IPS DF 6.9 (cell line): ENCODE data around the gene NF2.

Source experiments
- DNase-seq: peaks from one replicate; pipeline ENCODE4 v3.0.0-alpha.2; 2013; ENCODE audit warnings: low read depth, low spot score
- H3K27ac ChIP-seq: one replicate; pipeline ENCODE4 v1.5.1; 2013; ENCODE audit warnings: low read length, control low read depth
- H3K27me3 ChIP-seq: 2 replicates; pipeline ENCODE4 v1.6.1; 2013; ENCODE audit warnings: mild to moderate bottlenecking, low read length; ENCODE audit not compliant: control insufficient read depth, insufficient read depth
- H3K36me3 ChIP-seq: 2 replicates; pipeline ENCODE4 v1.6.1; 2013; ENCODE audit warnings: low read length; ENCODE audit not compliant: control insufficient read depth, insufficient read depth
- H3K4me1 ChIP-seq: 2 replicates; pipeline ENCODE4 v1.6.1; 2013; ENCODE audit warnings: low read length; ENCODE audit not compliant: control insufficient read depth, insufficient read depth
- H3K4me3 ChIP-seq: 2 replicates; pipeline ENCODE4 v1.5.1; 2013; ENCODE audit warnings: mild to moderate bottlenecking, low read length
- H3K9me3 ChIP-seq: 2 replicates; pipeline ENCODE4 v1.6.1; 2013; ENCODE audit warnings: low read length, inconsistent platforms; ENCODE audit not compliant: control insufficient read depth, insufficient read depth
- WGBS: extraction: QIAGEN DNeasy Blood & Tissue Kit; methylation state at CpG from one replicate; pipeline ENCODE4 v1.1.7; 2013; ENCODE audit warnings: mixed read lengths, missing lambda C conversion rate; ENCODE audit not compliant: insufficient read length, insufficient coverage; 5-methylcytosine and 5-hydroxymethylcytosine counted together

NF2 gene

DNA sequence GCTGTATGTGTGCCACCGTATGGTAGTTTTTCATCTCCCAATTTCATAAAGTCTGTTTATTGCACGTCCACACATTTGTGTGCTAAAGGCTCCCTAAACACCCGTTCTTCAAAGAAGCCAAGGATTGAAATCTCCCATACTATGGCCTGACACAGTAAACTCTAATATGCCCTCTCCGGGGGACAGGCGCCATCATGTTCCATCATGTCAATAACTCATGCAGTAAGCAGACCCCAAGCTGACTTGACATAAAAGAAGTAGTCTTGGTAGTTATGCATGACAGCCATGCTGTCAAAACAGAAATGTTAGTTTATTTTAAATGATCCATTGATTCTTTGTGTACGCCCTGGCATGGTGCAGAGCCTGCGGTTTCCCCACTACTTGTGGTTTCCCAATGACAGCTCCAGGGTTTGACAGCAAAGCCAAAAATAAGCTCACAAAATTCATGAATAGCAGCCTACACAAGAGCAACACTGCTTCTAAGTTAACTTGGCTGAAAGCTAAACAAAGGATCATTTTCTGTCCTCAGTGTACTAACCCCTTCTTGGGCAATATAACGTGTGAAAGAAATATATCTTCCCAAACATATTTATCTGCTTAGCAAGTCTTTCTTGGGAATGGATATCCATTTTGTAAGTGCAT is 59.9 kb downstream of the NF2 start:
- Histone ChIP-seq H3K4me3 (no peak overlapping the region), H3K27me3 (no peaks in the 10 kb centered on the region)
- WGBS, result no CpG with 5 or more reads among the region's 8 CpGs

DNA sequence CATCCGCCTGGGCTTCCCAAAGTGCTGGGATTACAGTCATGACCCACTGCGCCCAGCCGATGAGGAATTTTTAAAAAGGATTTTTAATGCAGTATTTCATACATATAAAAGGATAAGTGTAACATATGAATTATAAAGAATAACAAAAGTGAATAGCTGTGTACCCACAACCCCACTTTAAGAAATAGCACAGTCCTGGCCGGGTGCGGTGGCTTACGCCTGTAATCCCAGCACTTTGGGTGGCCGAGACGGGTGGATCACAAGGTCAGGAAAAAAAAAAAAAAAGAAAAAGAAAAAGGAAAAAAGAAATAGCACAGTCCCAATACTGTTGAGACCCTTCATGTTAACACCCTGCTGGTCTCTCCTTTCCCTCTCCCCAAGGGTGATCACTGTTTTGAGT is 62.1 kb downstream of the NF2 start:
- no CpG with 5 or more reads among the region's 8 CpGs for WGBS
- DNase-seq, result no peak

More for the DNA sequence above, 59.9 kb downstream of the NF2 start:
- Histone ChIP-seq H3K9me3 (no peaks in the 10 kb centered on the region), H3K36me3 (0 out of 2 replicates have a peak, but pooled peaks cover 2% of the 10 kb centered on the region), H3K27ac (no peak overlapping the region), H3K4me1 (no peaks in the 10 kb centered on the region)
- DNase-seq, result no peak

DNA sequence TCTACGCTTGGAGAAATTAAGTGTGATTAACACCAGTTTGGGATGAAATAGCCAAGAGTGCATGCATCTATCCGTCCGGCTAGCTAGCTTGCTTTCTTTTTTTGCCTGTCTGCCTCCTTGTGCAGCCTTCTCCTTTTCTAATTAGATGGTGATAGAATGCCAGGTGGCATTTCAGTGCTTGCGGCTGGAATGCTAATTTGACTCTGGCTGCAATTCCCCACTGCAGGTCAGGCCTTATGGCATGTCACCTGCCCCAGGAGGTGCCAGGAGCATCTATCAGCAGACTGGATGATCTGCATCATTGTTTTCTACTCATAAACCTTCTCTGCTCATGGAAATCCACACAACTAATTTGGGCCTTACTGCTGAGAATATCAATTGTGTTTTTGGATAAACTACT is 65.2 kb downstream of the NF2 start:
- no peak overlapping the region for H3K4me3 ChIP-seq
- no peaks in the 10 kb centered on the region for H3K4me1 ChIP-seq
- no peaks in the 10 kb centered on the region for H3K27me3 ChIP-seq
- peaks cover 3% of the 10 kb centered on the region; the same call in 1 of the 2 replicates for H3K36me3 ChIP-seq
- no peak for DNase-seq
- no CpG with 5 or more reads among the region's 4 CpGs for WGBS
- H3K9me3 ChIP-seq, result no peaks in the 10 kb centered on the region
- H3K27ac ChIP-seq, result no peak overlapping the region

More for the DNA sequence above, 62.1 kb downstream of the NF2 start:
- no peaks in the 10 kb centered on the region for H3K27me3 ChIP-seq
- no peaks in the 10 kb centered on the region for H3K9me3 ChIP-seq
- H3K4me1 ChIP-seq, result no peaks in the 10 kb centered on the region
- H3K27ac ChIP-seq, result no peak overlapping the region
- 0 out of 2 replicates have a peak, but pooled peaks cover 4% of the 10 kb centered on the region for H3K36me3 ChIP-seq
- H3K4me3 ChIP-seq, result no peak overlapping the region

DNA sequence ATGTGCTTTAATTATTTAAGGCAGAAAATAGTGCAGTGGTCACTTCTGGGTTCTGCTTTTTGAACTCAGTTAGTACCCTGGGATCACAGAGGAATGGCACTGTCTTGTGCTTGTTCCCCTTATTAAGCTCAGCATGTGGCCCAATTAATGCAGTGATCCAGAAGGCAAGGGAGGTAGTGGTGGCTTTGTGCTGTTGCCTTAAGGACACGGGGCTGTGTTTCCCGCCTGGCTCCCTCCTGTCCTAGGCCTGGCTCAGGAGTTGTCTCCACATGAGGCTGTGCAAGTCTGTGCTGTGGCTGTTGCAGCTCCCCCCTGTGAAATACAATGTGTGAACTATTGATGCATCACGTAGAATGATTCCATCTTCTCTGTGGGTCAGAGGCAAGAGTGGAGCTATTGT is 67.2 kb downstream of the NF2 start:
- H3K27me3 ChIP-seq, result no peaks in the 10 kb centered on the region
- no peaks in the 10 kb centered on the region for H3K9me3 ChIP-seq
- H3K36me3 ChIP-seq, result peaks cover 13% of the 10 kb centered on the region
- H3K4me1 ChIP-seq, result no peaks in the 10 kb centered on the region
- DNase-seq, result no peak
- no CpG with 5 or more reads among the region's 3 CpGs for WGBS
- no peak overlapping the region for H3K27ac ChIP-seq
- H3K4me3 ChIP-seq, result no peak overlapping the region

DNA sequence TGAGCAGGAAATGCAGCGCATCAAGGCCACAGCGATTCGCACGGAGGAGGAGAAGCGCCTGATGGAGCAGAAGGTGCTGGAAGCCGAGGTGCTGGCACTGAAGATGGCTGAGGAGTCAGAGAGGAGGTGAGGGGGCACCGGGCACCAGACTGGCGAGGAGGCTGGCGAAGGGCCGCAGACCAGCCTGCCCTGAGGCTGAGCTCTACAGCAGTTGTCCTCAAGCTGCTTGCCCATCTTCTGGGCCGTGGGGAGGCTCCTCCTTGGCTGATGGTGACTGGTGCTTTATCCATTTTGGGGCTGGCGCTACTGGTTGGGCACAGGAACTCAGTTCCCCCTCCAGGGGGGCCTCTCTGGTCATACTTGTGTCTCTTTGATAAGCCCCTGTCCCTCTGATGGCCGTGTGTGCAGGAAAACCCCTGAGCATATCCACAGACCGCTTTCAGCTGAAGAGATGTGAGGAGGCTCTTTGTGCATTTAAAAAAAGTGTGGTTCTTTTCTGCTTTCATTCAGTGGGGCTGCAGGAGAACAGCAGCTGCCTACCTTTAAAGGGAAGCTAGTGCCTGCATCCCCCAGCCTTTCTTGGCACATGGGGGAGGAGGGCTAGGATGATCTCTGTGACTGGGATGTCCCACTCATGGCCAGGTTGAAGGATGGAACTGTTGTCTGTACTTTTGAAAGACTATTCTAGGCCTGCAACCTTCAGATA is 70.1 kb downstream of the NF2 start:
- no CpG with 5 or more reads among the region's 14 CpGs for whole genome bisulfite sequencing
- no peaks in the 10 kb centered on the region for H3K9me3 ChIP-seq
- no peak overlapping the region for H3K27ac ChIP-seq
- no peaks in the 10 kb centered on the region for H3K4me1 ChIP-seq
- no peaks in the 10 kb centered on the region for H3K27me3 ChIP-seq
- no peak for DNase-seq
- peaks cover 18% of the 10 kb centered on the region for H3K36me3 ChIP-seq
- no peak overlapping the region for H3K4me3 ChIP-seq

DNA sequence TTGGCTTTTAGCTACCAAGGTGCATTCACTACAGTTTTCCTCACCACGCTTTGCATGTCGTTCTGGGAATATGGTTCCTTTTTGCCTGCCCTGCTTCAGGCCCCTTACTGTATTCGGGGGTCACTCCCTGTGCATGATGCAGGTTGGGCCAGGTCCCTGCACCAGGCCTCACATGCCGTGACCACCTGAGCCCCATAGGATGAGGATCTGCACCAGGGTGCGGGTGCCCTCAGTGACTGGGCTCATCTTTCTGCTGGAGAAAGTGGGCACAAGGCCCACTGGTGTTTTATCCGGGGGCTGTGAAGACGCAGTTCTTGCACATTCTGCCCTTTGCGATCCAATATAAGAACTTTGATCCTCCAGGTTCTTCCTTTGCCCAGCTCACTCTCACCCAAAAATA is 70.7 kb downstream of the NF2 start:
- no CpG with 5 or more reads among the region's 8 CpGs for WGBS
- peaks cover 20% of the 10 kb centered on the region for H3K36me3 ChIP-seq
- H3K9me3 ChIP-seq, result no peaks in the 10 kb centered on the region
- H3K27ac ChIP-seq, result no peak overlapping the region
- no peaks in the 10 kb centered on the region for H3K4me1 ChIP-seq
- no peaks in the 10 kb centered on the region for H3K27me3 ChIP-seq
- DNase-seq, result no peak
- H3K4me3 ChIP-seq, result no peak overlapping the region

DNA sequence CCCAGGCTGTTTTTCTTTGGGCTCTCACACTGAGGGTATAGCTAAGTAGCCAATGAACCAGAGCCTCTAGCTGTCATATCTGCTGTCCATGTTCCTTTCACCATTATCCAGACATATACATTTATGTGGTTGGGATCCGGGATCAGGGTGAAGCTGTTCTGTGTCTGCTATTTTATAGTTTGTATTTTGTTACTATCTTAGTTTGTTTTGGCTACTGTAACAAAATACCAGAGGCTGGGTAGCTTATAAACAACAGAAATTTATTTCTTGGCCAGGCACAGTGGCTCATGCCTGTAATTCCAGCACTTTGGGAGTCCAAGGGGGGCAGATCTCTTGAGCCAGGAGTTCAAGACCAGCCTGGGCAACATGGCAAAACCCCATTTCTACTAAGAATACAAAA is 75.9 kb downstream of the NF2 start:
- no peaks in the 10 kb centered on the region for H3K4me1 ChIP-seq
- DNase-seq, result no peak
- no peak overlapping the region for H3K27ac ChIP-seq
- no peak overlapping the region for H3K4me3 ChIP-seq
- no CpG with 5 or more reads among the region's 1 CpG for WGBS
- peaks cover 16% of the 10 kb centered on the region for H3K36me3 ChIP-seq
- H3K9me3 ChIP-seq, result no peaks in the 10 kb centered on the region
- H3K27me3 ChIP-seq, result no peaks in the 10 kb centered on the region

DNA sequence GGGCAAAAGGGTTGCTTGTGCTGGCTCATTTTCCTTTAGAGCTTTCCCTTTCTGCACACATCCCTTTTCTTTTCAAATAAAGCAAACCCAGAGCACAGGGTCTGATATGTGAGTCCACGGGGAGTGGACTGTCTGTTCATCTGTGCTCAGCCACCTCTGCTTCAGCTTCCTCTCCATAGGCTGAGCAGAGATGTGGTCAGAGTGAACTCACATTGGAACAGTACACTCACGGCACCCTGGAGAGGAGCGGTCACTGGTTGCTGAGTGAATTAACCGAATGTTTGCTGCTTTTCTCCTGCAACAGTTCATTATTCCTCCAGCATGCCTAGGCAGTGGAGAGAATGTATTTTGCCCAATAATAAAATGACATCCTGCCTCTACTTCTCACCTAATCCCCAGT is 80.1 kb downstream of the NF2 start:
- Histone ChIP-seq H3K4me3 (no peak overlapping the region), H3K27ac (no peak overlapping the region), H3K36me3 (0 out of 2 replicates have a peak, but pooled peaks cover 4% of the 10 kb centered on the region), H3K9me3 (no peaks in the 10 kb centered on the region), H3K4me1 (no peaks in the 10 kb centered on the region), H3K27me3 (no peaks in the 10 kb centered on the region)
- no peak for DNase-seq
- no CpG with 5 or more reads among the region's 4 CpGs for WGBS

DNA sequence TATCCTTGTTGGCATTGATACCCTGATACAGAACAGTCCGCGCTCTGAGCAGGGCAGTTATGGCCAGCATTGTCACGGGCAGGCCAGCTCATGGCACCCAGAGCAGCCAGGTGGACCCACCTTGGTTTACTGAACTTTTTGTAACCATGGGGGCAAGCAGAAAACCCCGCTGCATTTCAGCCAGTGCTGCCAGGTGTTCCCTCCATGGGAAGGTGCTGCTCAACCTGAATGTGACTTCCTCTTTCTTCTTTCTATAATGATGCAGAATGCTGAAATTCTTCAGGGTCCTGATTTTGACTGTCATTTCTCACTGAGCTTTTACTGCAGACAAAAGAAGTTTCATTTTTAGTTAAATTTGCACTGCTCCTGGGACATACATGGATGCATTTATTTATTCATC is 80.8 kb downstream of the NF2 start:
- Histone ChIP-seq H3K27me3 (no peaks in the 10 kb centered on the region), H3K4me3 (no peak overlapping the region), H3K27ac (no peak overlapping the region), H3K4me1 (no peaks in the 10 kb centered on the region), H3K36me3 (no peaks in the 10 kb centered on the region), H3K9me3 (no peaks in the 10 kb centered on the region)
- DNase-seq, result no peak
- no CpG with 5 or more reads among the region's 4 CpGs for WGBS

DNA sequence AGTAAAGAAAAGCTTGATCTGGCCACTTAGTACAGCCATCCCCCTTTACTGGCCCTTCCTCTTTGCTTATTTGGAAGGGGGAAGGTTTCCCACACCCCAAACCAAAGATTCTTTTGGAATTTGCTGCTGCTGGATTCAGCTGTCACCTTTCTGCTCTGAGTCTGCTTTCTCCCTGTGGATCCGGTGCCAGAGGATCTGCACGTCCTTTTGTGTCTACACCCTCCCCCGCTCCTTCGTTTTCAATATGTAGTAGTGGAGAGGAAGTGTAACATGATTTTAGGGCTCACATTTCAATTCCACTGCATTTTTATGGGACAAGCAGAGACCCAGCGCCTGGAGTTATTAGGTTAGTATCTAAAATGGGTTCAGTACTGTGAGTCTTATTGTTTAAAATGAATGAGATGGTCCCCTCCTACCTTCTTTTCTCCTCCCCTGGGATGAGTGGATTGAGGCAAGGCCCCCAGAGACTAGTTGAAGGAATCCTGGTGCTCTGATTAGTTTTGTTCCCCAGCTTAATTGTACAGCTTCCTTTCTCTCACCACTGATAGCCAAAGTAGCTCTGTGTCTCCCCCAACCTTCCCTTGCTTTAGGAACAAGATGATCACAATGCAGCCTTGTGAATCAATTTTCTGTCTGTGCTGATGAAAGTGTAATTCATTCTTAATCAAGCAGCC is 85.9 kb downstream of the NF2 start:
- Histone ChIP-seq H3K9me3 (no peaks in the 10 kb centered on the region), H3K27me3 (no peaks in the 10 kb centered on the region), H3K27ac (no peak overlapping the region), H3K36me3 (no peaks in the 10 kb centered on the region; the same call in 1 of the 2 replicates), H3K4me3 (no peak overlapping the region), H3K4me1 (peaks cover 11% of the 10 kb centered on the region)
- DNase-seq, result no peak
- no CpG with 5 or more reads among the region's 5 CpGs for WGBS
